HG03095 (cell line): ENCODE data around the gene NCOA7.
"Not testable (repeated sequence)": the region's sequence is repeated elsewhere in the genome, so short reads cannot be mapped to it uniquely, and the experiment has no call there.

ENCODE experiments used
- ATAC-seq: cut with Tn5 transposase; IDR thresholded peaks from one replicate; pipeline ENCODE4 v1.9.1; 2021; ENCODE audit warnings: moderate library complexity; ENCODE audit not compliant: unreplicated experiment

The NCOA7 gene

GRCh38 chr6:125832391-125833117 lies 41.8 kb downstream of the NCOA7 start:
- no peak for ATAC-seq

GRCh38 chr6:125834348-125834747 lies 43.6 kb downstream of the NCOA7 start:
- peak; percentile 82 for ATAC-seq

DNA sequence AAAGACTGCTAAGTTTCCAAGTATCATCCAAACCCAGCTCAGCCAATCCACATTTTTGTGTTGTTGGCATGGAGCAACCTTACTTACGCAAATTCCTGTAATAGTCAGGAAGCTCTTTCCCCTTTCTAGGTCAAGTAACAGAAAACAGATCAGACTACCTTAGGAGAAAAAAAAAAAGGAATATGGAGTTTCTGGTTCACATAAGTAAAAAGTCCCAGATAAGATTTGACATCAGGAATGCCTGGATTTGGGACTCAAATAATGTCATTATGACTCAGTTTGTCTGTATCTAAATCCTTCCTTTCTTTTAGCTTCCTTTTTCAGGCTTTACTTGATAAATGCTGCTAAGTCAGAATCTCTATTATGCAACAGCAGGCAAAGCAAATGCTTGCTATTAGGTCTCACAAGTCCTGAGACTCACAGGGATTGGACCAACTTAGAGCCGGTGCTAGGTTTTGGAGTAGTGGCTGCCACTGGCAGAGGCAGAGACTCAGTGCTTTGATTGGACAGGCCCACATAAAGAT lies 44.5 kb downstream of the NCOA7 start:
- no peak for ATAC-seq

DNA sequence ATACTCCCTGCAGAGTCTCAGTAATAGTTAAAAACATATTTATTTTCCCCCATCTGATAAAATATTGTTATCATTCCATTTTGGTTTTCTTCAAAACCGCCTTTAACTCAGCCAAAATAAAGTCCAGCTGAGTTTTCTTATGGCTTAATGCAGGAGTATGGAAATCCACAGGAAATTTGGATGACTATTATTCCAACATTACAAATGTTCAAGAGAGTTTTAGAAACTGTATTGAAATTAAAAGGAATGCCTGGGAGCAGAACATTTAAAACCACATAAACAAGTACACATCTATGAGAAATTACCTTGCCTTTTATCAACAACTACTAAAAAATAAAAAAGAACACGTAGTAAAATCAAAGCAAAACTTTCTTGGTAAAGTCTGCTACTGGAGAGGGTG lies 45.7 kb downstream of the NCOA7 start:
- ATAC-seq = no peak

DNA sequence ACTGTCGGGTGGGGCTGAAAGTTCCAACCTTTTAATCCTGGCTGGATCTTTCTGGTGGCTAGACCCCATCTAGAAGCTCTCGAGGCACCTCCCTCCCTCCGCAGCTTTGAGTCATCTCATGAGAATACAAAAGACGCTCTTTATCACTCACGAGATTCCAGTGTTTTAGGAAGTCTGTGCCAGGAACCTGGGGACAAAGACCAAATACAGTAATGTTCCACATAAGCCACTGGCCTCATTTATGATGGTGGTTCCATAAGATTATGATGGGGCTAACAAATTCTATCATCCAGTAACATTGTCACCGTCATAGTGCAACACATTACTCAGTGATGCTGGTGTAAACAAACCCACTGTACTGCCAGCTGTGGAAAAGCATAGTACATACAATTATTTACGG lies 48.7 kb downstream of the NCOA7 start:
- ATAC-seq = no peak

DNA sequence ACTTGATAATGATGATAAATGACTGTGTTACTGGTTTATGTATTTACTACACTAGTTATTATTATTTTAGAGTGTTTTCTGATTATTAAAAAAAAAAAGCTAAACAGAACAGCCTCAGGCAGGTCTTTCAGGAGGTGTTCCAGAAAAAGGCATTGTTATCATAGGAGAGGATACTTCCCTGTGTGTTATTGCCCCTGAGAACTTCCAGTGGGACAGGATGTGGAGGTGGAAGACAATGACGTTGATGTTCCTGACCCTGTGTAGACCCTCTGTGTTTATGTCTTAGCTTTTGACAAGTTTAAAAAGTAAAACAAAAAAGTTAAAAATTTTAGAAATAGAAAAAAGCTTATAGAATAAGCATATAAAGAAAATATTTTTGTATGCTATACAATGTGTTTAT lies 49.1 kb downstream of the NCOA7 start:
- no peak for ATAC-seq

GRCh38 chr6:125841356-125842090 lies 50.8 kb downstream of the NCOA7 start:
- no peak for ATAC-seq

DNA sequence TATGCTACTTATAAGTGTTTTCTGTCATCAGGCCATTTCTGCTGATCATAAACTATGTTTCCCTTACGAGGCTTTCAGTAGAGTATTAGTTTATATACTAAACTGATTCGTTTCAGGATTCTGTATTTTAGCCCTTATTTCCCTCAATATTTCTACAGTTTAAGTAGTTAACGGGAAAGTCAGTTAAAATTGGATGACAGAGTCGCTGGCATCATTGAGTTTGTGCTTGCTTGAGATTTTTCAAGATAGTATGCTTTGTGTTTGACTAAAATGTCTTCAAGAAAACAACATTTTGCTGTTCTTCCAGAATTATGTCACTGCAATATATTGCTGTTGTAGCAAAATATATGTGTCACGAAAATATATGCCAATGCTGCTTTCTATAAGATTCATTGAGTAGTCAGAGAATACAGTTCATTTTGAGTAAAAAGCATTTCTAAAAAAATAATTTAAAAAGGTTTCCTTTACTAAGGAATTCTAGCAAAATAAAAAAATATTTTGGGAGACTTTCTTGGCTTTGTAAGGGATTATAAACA lies 51.4 kb downstream of the NCOA7 start:
- ATAC-seq = no peak

DNA sequence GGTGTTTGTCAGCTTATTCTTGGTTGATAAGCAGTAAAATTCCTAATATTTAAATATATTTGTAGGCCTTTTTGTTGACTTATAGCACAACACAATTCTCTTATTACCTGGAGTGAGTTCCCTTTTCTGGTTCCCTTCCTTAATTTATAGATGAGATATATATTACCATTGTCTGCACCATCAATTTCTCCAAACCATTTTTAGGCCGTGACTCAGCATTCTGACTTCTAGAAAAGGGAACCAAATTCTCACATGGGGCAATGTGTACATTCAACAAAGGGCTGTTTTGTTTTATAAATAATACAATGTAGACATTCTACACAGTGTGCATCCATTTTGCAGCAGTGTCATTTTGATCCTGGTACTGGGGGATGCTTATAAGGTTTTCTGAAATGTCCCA lies 52.8 kb downstream of the NCOA7 start:
- no peak for ATAC-seq

DNA sequence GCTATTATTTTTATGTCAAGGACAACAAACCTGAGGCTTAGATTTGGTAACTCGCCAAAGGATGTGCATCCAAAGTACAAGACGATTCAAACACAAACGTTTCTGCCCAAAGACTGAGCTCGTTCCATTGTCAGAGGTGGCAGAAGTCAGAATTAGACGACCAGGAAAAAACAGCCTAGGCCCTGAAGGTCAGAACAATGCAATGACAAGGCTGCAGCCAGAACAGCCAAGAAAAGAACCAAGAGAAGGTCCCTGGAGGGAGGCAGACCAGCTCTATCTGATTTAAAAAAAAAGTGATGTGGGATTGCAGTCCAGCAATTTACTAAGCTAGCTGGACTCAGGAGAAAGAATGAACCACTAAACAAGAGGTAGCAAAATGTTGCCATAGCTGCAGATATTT lies 54.2 kb downstream of the NCOA7 start:
- no peak for ATAC-seq

DNA sequence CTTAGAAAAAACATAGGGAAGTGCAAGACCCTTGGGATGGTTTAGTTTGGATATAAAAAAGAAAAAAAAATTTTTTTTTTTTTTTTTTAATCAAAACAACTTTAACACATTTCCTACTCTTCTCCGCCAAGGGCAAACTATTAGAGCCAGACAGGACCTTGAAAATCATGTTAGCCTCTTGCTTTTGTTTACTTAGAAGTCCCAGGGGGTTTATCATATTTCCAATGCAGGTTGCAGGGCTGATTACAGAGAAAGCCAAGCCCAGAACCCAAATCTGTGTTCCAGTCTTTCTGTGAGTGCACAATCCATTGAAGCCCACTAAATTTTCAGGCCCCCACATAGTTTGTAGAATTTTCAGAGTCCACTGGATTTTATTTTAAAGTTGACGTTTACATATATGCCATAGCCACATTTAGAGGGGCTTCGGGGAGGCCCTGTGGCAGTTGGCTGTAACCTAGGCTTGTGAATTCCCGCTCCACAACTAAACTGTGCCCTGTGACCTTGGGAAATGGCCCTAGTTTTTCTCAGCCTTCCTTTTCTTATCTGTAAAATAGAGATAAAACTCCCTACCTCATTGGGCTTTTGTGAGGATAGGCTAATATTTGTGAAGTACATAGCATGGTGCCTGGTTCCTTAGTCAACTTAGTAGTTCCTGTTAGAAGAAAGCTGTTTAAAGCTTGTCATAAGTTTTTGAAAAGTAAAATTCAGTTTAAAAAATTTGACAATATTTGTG lies 55.7 kb downstream of the NCOA7 start:
- ATAC-seq = no peak

GRCh38 chr6:125848286-125848685 lies 57.5 kb downstream of the NCOA7 start:
- ATAC-seq = not testable (repeated sequence)

- no peak for ATAC-seq
Measured at GRCh38 chr6:125850361-125850760, 59.6 kb downstream of the NCOA7 start.

GRCh38 chr6:125852587-125852986 lies 61.8 kb downstream of the NCOA7 start:
- no peak for ATAC-seq

GRCh38 chr6:125853168-125853567 lies 62.4 kb downstream of the NCOA7 start:
- ATAC-seq = no peak

GRCh38 chr6:125853756-125854155 lies 63.0 kb downstream of the NCOA7 start:
- ATAC-seq = no peak

- ATAC-seq = no peak
Measured at GRCh38 chr6:125854355-125854754, 63.6 kb downstream of the NCOA7 start.

DNA sequence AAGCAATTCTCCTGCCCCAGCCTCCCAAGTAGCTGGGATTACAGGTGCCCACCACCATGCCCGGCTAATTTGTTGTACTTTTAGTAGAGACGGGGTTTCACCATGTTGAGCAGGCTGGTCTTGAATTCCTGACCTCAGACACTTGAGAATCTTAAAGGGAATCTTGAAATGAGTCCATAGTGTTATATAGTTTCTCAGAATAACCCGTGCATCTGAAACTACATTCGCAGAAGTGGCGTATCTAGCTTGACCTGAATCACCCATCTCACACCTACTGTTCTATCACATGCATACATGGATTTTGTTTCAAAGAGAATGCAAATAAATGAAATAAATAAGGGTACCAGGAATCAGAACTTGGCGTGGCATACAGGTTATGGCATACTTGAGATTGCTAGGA lies 65.0 kb downstream of the NCOA7 start:
- ATAC-seq = no peak

DNA sequence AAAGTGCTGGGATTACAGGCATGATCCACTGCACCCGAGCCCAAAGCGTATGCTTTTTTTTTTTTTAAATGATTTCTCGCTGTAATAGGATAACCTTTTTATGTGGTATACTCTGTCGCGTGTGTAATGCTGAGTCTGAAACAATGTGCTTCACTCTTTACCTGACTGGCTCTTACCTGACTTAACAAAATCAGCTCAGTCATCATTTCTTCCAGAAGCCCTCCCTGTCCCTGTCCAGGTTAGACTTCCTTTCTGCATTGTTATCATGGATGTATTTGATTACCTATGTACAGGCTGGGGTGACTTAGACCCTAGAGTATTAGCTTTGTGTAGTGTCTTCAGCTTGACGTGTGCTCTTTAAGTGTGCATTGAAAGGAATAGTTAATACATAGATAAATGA lies 67.1 kb downstream of the NCOA7 start:
- no peak for ATAC-seq

- peak; percentile 87 for ATAC-seq
Measured at GRCh38 chr6:125858427-125859320, 67.9 kb downstream of the NCOA7 start.
